ENCODE results near the gene XK. TPM values are rescaled to one million over a fixed set of nuclear protein-coding genes. Genes with fewer than 3 reads are reported as not detected.
"Not testable (repeated sequence)": the region's sequence is repeated elsewhere in the genome, so short reads cannot be mapped to it uniquely, and the experiment has no call there.

XK gene
- total RNA-seq, 1 experiment from 2014 or later: 0.30 TPM

GRCh38 chrX:37641859-37642258 lies 43.7 kb upstream of the XK start:
- Histone ChIP-seq H3K27me3 (replicated peaks; ENCODE audit: insufficient read depth, low read depth, low read length, poor library complexity) (no peaks in the 10 kb centered on the region), H3K4me1 (ENCODE audit: insufficient read depth, low read length, poor library complexity, severe bottlenecking) (no peaks in the 10 kb centered on the region), H3K27ac (ENCODE audit: low read depth, low read length, poor library complexity, severe bottlenecking) (no peak overlapping the region), H3K9me3 (ENCODE audit: low read depth, low read length, poor library complexity, severe bottlenecking) (no peaks in the 10 kb centered on the region), H3K36me3 (ENCODE audit: insufficient read depth, low read length, poor library complexity, severe bottlenecking) (no peaks in the 10 kb centered on the region), H3K4me3 (ENCODE audit: low read depth, low read length, poor library complexity, severe bottlenecking) (no peak overlapping the region)
- POLR2A ChIA-PET (ENCODE audit: low non-redundant PET): no interaction called here
- no TSS peak for BruUV-seq (replicated peaks)
- CTCF ChIA-PET: no interaction called here
- intact Hi-C loops (cut with micrococcal nuclease; ENCODE audit: unreplicated experiment): no loop called here
- DNase-seq (ENCODE audit: low spot score): no peak
- no peak for TF ChIP-seq CTCF (conservative IDR thresholded peaks at IDR 0.05; ENCODE audit: low read depth, low read length)
- no peak for TF ChIP-seq EZH2 (IDR thresholded peaks at IDR 0.05; ENCODE audit: borderline replicate concordance, low read depth, low read length, poor library complexity, severe bottlenecking)

- BruUV-seq (replicated peaks): no TSS peak
- POLR2A ChIA-PET (ENCODE audit: low non-redundant PET): no interaction called here
These were observed 40.9 kb upstream of the XK start for GRCh38 chrX:37644381-37645305.

GRCh38 chrX:37646254-37646653 lies 39.3 kb upstream of the XK start:
- BruUV-seq (replicated peaks): no TSS peak
- Histone ChIP-seq H3K4me1 (ENCODE audit: insufficient read depth, low read length, poor library complexity, severe bottlenecking) (no peaks in the 10 kb centered on the region), H3K27me3 (replicated peaks; ENCODE audit: insufficient read depth, low read depth, low read length, poor library complexity) (no peaks in the 10 kb centered on the region), H3K9me3 (ENCODE audit: low read depth, low read length, poor library complexity, severe bottlenecking) (no peaks in the 10 kb centered on the region), H3K36me3 (ENCODE audit: insufficient read depth, low read length, poor library complexity, severe bottlenecking) (no peaks in the 10 kb centered on the region), H3K27ac (ENCODE audit: low read depth, low read length, poor library complexity, severe bottlenecking) (no peak overlapping the region), H3K4me3 (ENCODE audit: low read depth, low read length, poor library complexity, severe bottlenecking) (no peak overlapping the region)
- no peak for TF ChIP-seq EZH2 (IDR thresholded peaks at IDR 0.05; ENCODE audit: borderline replicate concordance, low read depth, low read length, poor library complexity, severe bottlenecking)
- TF ChIP-seq CTCF (conservative IDR thresholded peaks at IDR 0.05; ENCODE audit: low read depth, low read length): no peak; the same call in 1 of the 2 replicates
- CTCF ChIA-PET: no interaction called here
- DNase-seq (ENCODE audit: low spot score): peak; percentile 9
- POLR2A ChIA-PET (ENCODE audit: low non-redundant PET): no interaction called here
- intact Hi-C loops (cut with micrococcal nuclease; ENCODE audit: unreplicated experiment): no loop called here

More at GRCh38 chrX:37644381-37645305, 40.9 kb upstream of the XK start:
- intact Hi-C loops (cut with micrococcal nuclease; ENCODE audit: unreplicated experiment): no loop called here
- DNase-seq (ENCODE audit: low spot score): no peak
- no peaks in the 10 kb centered on the region for H3K36me3 ChIP-seq (ENCODE audit: insufficient read depth, low read length, poor library complexity, severe bottlenecking)
- H3K4me1 ChIP-seq (ENCODE audit: insufficient read depth, low read length, poor library complexity, severe bottlenecking): no peaks in the 10 kb centered on the region
- H3K27ac ChIP-seq (ENCODE audit: low read depth, low read length, poor library complexity, severe bottlenecking): no peak overlapping the region
- CTCF ChIA-PET: no interaction called here
- H3K9me3 ChIP-seq (ENCODE audit: low read depth, low read length, poor library complexity, severe bottlenecking): no peaks in the 10 kb centered on the region
- no peak for TF ChIP-seq CTCF (conservative IDR thresholded peaks at IDR 0.05; ENCODE audit: low read depth, low read length)
- no peak for TF ChIP-seq EZH2 (IDR thresholded peaks at IDR 0.05; ENCODE audit: borderline replicate concordance, low read depth, low read length, poor library complexity, severe bottlenecking)
- H3K4me3 ChIP-seq (ENCODE audit: low read depth, low read length, poor library complexity, severe bottlenecking): no peak overlapping the region
- no peaks in the 10 kb centered on the region for H3K27me3 ChIP-seq (replicated peaks; ENCODE audit: insufficient read depth, low read depth, low read length, poor library complexity)

GRCh38 chrX:37650879-37651278 lies 34.7 kb upstream of the XK start:
- DNase-seq (ENCODE audit: low spot score); CTCF ChIA-PET; H3K9me3 ChIP-seq (ENCODE audit: low read depth, low read length, poor library complexity, severe bottlenecking); H3K27me3 ChIP-seq (replicated peaks; ENCODE audit: insufficient read depth, low read depth, low read length, poor library complexity); BruUV-seq (replicated peaks); H3K36me3 ChIP-seq (ENCODE audit: insufficient read depth, low read length, poor library complexity, severe bottlenecking); intact Hi-C loops (cut with micrococcal nuclease; ENCODE audit: unreplicated experiment); H3K4me1 ChIP-seq (ENCODE audit: insufficient read depth, low read length, poor library complexity, severe bottlenecking); H3K4me3 ChIP-seq (ENCODE audit: low read depth, low read length, poor library complexity, severe bottlenecking); POLR2A ChIA-PET (ENCODE audit: low non-redundant PET); H3K27ac ChIP-seq (ENCODE audit: low read depth, low read length, poor library complexity, severe bottlenecking): not testable (repeated sequence)
